Measurements from ENCODE around the gene ABHD6.

ABHD6 gene

GRCh38 chr3:58296269-58296668, 58.7 kb downstream of the ABHD6 start (continued):
- TF ChIP-seq ZNF26 (tag by site-specific recombination; IDR thresholded peaks at IDR 0.05) (no peak), ZBTB49 (tag by site-specific recombination; IDR thresholded peaks at IDR 0.05; ENCODE audit: low read depth) (no peak), ZXDB (tag by site-specific recombination; IDR thresholded peaks at IDR 0.05) (no peak), ZNF544 (tag by site-specific recombination; IDR thresholded peaks at IDR 0.05) (no peak), ZNF10 (tag by site-specific recombination; IDR thresholded peaks at IDR 0.05) (no peak)
- TF ChIP-seq, protein P1, sequence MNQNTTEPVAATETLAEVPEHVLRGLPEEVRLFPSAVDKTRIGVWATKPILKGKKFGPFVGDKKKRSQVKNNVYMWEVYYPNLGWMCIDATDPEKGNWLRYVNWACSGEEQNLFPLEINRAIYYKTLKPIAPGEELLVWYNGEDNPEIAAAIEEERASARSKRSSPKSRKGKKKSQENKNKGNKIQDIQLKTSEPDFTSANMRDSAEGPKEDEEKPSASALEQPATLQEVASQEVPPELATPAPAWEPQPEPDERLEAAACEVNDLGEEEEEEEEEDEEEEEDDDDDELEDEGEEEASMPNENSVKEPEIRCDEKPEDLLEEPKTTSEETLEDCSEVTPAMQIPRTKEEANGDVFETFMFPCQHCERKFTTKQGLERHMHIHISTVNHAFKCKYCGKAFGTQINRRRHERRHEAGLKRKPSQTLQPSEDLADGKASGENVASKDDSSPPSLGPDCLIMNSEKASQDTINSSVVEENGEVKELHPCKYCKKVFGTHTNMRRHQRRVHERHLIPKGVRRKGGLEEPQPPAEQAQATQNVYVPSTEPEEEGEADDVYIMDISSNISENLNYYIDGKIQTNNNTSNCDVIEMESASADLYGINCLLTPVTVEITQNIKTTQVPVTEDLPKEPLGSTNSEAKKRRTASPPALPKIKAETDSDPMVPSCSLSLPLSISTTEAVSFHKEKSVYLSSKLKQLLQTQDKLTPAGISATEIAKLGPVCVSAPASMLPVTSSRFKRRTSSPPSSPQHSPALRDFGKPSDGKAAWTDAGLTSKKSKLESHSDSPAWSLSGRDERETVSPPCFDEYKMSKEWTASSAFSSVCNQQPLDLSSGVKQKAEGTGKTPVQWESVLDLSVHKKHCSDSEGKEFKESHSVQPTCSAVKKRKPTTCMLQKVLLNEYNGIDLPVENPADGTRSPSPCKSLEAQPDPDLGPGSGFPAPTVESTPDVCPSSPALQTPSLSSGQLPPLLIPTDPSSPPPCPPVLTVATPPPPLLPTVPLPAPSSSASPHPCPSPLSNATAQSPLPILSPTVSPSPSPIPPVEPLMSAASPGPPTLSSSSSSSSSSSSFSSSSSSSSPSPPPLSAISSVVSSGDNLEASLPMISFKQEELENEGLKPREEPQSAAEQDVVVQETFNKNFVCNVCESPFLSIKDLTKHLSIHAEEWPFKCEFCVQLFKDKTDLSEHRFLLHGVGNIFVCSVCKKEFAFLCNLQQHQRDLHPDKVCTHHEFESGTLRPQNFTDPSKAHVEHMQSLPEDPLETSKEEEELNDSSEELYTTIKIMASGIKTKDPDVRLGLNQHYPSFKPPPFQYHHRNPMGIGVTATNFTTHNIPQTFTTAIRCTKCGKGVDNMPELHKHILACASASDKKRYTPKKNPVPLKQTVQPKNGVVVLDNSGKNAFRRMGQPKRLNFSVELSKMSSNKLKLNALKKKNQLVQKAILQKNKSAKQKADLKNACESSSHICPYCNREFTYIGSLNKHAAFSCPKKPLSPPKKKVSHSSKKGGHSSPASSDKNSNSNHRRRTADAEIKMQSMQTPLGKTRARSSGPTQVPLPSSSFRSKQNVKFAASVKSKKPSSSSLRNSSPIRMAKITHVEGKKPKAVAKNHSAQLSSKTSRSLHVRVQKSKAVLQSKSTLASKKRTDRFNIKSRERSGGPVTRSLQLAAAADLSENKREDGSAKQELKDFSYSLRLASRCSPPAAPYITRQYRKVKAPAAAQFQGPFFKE (tag by site-specific recombination; IDR thresholded peaks at IDR 0.05; ENCODE audit: borderline replicate concordance), result no peak

GRCh38 chr3:58296843-58297242, 59.3 kb downstream of the ABHD6 start:
- CTCF ChIA-PET, result interaction anchor here (0.7 to 6.1 kb wide), 2 partner anchors 9 to 109 kb away, joined by 3 to 55 read pairs; partner anchors contain the start of gene RPP14
- TF ChIP-seq FEZF1 (tag by site-specific recombination; IDR thresholded peaks at IDR 0.05) (no peak), ZNF560 (tag by site-specific recombination; IDR thresholded peaks at IDR 0.05; ENCODE audit: borderline replicate concordance) (no peak), KLF16 (tag by site-specific recombination; IDR thresholded peaks at IDR 0.05) (no peak), ZNF449 (tag by site-specific recombination; IDR thresholded peaks at IDR 0.05) (no peak), ZFP37 (tag by site-specific recombination; IDR thresholded peaks at IDR 0.05) (no peak), ZNF155 (tag by site-specific recombination; IDR thresholded peaks at IDR 0.05) (no peak), ZNF266 (tag by site-specific recombination; IDR thresholded peaks at IDR 0.05; ENCODE audit: low read depth) (no peak)
- TF ChIP-seq, protein P2, sequence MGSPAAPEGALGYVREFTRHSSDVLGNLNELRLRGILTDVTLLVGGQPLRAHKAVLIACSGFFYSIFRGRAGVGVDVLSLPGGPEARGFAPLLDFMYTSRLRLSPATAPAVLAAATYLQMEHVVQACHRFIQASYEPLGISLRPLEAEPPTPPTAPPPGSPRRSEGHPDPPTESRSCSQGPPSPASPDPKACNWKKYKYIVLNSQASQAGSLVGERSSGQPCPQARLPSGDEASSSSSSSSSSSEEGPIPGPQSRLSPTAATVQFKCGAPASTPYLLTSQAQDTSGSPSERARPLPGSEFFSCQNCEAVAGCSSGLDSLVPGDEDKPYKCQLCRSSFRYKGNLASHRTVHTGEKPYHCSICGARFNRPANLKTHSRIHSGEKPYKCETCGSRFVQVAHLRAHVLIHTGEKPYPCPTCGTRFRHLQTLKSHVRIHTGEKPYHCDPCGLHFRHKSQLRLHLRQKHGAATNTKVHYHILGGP (tag by site-specific recombination; IDR thresholded peaks at IDR 0.05), result no peak
- POLR2A ChIA-PET, result interaction anchor here (0.6 kb wide), 1 partner anchor 9 kb away, joined by 3 read pairs; the partner anchor contains the start of gene RPP14

More at GRCh38 chr3:58296843-58297242, 59.3 kb downstream of the ABHD6 start:
- no peaks in the 10 kb centered on the region for H3K4me1 ChIP-seq (ENCODE audit: control insufficient read depth, insufficient read depth, low read length)
- H3K9me3 ChIP-seq (ENCODE audit: control insufficient read depth, insufficient read depth, low read depth, low read length), result no peaks in the 10 kb centered on the region
- H3K27ac ChIP-seq (ENCODE audit: extremely low read depth, low read depth, low read length), result no peak overlapping the region
- no peaks in the 10 kb centered on the region; a peak in 1 of 3 replicates for H3K36me3 ChIP-seq (ENCODE audit: control insufficient read depth in 2 of 2, insufficient read depth in 1 of 2, low read length in 2 of 2)
- H3K4me3 ChIP-seq (ENCODE audit: low read depth, low read length), result no peak overlapping the region

All from HEK293 (cell line).